WERI-Rb-1 (cell line): Measurements from ENCODE around the gene HERC4.
"Not testable (repeated sequence)": the region's sequence is repeated elsewhere in the genome, so short reads cannot be mapped to it uniquely, and the experiment has no call there.

Experiments used
- DNase-seq: peaks from one replicate; pipeline ENCODE4 v3.0.0-alpha.2; 2020
- H3K27ac ChIP-seq: fragments of 250-450 bp; sonication (Bioruptor Pico); 2 replicates; pipeline ENCODE4 v1.5.1; 2020; ENCODE audit warnings: mild to moderate bottlenecking, moderate library complexity
- H3K27me3 ChIP-seq: fragments of 250-450 bp; sonication (Bioruptor Pico); 2 replicates; pipeline ENCODE4 v1.5.1; 2021; ENCODE audit warnings: mild to moderate bottlenecking, low read depth, moderate library complexity; ENCODE audit not compliant: insufficient read depth, severe bottlenecking
- H3K36me3 ChIP-seq: fragments of 250-450 bp; sonication (Bioruptor Pico); 2 replicates; pipeline ENCODE4 v1.5.1; 2020; ENCODE audit warnings: mild to moderate bottlenecking, moderate library complexity
- H3K4me3 ChIP-seq: 2 replicates; pipeline ENCODE4 v1.5.1; 2011; ENCODE audit warnings: low read depth, mild to moderate bottlenecking, control low read depth, low read length
- H3K9me3 ChIP-seq: fragments of 250-450 bp; sonication (Bioruptor Pico); 2 replicates; pipeline ENCODE4 v1.5.1; 2021; ENCODE audit warnings: mild to moderate bottlenecking, moderate library complexity; ENCODE audit not compliant: severe bottlenecking
- TF ChIP-seq, protein P1 (sequence below): IDR thresholded peaks from 2 replicates; pipeline ENCODE4 v1.5.1; 2011; ENCODE audit warnings: low read depth, mild to moderate bottlenecking, control low read depth, inconsistent platforms, low read length

Gene HERC4

DNA sequence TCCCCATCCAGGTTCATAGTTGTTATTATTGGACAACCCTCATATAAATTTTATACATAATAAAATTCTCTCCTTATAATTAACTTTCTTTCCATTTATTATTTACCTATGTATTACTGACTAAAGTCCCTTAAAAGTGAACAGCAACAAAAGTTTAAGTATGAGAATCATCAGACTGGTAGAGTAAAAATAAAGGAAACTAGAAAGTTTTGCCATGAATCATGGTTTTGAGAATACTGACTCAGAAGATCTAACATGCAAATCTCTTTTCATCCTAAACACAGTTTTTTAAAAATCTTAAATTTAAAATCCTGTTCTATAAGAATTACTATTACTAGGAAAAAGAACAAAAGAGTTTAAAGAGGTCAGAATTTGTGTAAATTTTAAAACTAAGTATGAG is 32.1 kb downstream of the HERC4 start:
- H3K27me3 ChIP-seq = no peaks in the 10 kb centered on the region
- no peaks in the 10 kb centered on the region for H3K36me3 ChIP-seq
- no peak overlapping the region for H3K27ac ChIP-seq
- no peaks in the 10 kb centered on the region for H3K9me3 ChIP-seq
- DNase-seq = no peak
- TF ChIP-seq, protein P1, sequence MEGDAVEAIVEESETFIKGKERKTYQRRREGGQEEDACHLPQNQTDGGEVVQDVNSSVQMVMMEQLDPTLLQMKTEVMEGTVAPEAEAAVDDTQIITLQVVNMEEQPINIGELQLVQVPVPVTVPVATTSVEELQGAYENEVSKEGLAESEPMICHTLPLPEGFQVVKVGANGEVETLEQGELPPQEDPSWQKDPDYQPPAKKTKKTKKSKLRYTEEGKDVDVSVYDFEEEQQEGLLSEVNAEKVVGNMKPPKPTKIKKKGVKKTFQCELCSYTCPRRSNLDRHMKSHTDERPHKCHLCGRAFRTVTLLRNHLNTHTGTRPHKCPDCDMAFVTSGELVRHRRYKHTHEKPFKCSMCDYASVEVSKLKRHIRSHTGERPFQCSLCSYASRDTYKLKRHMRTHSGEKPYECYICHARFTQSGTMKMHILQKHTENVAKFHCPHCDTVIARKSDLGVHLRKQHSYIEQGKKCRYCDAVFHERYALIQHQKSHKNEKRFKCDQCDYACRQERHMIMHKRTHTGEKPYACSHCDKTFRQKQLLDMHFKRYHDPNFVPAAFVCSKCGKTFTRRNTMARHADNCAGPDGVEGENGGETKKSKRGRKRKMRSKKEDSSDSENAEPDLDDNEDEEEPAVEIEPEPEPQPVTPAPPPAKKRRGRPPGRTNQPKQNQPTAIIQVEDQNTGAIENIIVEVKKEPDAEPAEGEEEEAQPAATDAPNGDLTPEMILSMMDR = no peak
- H3K4me3 ChIP-seq = no peak overlapping the region

DNA sequence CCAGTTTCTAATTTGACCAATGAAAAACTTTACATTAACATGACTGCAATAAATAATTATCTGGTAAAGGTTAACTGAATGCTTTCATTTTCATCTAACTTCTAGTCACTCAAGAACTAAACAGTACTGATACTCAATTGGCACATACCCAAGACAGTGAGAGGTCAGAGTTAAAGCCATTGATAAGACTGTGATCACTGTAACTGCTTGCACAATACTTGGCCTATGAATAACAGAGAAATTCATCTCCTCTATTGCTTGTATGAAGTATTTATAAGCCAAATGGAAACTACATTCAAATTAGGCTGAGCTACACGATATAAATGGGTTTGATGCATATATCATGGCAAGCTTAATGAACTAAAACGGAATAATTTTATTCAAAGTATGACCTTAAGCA is 43.0 kb downstream of the HERC4 start:
- Histone ChIP-seq H3K4me3 (no peak overlapping the region), H3K9me3 (no peaks in the 10 kb centered on the region), H3K27me3 (no peaks in the 10 kb centered on the region), H3K36me3 (no peaks in the 10 kb centered on the region; the same call in 1 of the 2 replicates), H3K27ac (no peak overlapping the region)
- no peak for DNase-seq
- TF ChIP-seq, protein P1 = no peak

DNA sequence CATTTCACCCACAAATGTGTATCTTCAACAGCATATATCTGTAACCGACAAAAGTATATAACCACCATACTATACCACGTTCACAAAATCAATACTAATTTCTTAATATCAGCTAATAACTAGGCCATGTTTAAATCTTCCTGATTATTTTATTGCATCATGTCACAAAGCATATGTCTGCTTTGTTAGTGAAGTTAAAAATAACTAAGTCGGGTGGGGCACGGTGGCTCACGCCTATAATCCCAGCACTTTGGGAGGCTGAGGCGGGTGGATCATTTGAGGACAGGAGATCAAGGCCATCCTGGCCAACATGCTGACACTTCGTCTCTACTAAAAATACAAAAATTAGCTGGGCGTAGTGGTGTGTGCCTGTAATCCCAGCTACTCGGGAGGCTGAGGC is 47.7 kb downstream of the HERC4 start:
- Histone ChIP-seq H3K27me3 (no peaks in the 10 kb centered on the region), H3K9me3 (no peaks in the 10 kb centered on the region), H3K4me3 (no peak overlapping the region), H3K36me3 (no peaks in the 10 kb centered on the region; the same call in 1 of the 2 replicates), H3K27ac (no peak overlapping the region)
- peak; percentile 70 for DNase-seq
- TF ChIP-seq, protein P1 = no peak

DNA sequence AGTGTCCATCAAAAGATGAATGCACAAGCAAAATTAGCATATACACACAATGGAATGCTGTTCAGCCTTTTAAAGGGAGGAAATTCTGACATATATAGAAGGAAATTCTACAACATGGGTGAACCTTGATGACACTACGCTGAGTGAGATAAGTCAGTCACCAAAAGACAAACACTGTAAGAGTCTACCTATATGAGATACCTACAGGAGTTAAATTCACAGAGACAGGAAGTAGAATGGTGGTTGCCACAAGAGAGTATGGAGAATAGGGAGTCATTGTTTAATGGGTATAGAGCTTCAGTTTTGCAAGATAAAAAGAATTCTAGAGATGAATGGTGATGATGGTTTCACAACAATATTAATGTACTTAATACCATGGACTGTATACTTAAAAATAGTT is 51.8 kb downstream of the HERC4 start:
- TF ChIP-seq, protein P1 = no peak
- Histone ChIP-seq H3K9me3 (peaks cover 16% of the 10 kb centered on the region), H3K27me3 (no peaks in the 10 kb centered on the region), H3K27ac (no peak overlapping the region), H3K36me3 (no peaks in the 10 kb centered on the region; the same call in 1 of the 2 replicates), H3K4me3 (no peak overlapping the region)
- DNase-seq = no peak

DNA sequence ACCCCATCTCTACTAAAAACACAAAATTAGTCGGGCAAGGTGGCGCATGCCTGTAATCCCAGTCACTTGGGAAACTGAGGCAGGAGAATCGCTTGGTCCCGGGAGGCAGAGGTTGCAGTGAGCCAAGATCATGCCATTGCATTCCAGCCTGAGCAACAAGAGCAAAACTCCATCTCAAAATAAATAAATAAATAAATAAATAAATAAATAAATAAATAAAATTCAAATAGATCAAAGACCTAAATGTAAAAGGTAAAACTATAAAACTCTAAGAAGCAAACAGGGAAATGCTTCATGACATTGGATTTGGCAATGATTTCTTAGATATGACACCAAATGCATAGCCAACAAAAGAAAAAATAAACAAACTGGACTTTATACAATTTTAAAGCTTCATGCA is 52.8 kb downstream of the HERC4 start:
- not testable (repeated sequence) for H3K27me3 ChIP-seq, DNase-seq, H3K4me3 ChIP-seq, H3K36me3 ChIP-seq, H3K27ac ChIP-seq
- H3K9me3 ChIP-seq = peaks cover 16% of the 10 kb centered on the region

DNA sequence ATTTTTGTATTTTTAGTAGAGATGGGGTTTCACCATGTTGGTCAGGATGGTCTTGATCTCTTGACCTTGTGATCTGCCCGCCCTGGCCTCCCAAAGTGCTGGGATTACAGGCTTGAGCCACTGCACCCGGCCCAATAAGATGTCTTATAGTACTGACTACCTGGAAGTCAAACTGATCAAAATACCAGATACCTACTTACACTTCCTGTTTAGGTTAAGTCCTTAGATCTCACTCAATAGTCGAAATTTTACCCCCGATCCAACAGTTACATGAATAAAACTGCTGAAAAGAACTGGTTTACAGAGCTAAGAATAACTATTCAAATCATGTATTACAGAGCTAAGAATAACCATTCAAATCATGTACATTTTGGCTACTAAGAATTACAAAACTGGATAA is 58.6 kb downstream of the HERC4 start:
- peaks cover 15% of the 10 kb centered on the region for H3K9me3 ChIP-seq
- not testable (repeated sequence) for H3K27ac ChIP-seq, H3K36me3 ChIP-seq, DNase-seq, H3K27me3 ChIP-seq, H3K4me3 ChIP-seq

DNA sequence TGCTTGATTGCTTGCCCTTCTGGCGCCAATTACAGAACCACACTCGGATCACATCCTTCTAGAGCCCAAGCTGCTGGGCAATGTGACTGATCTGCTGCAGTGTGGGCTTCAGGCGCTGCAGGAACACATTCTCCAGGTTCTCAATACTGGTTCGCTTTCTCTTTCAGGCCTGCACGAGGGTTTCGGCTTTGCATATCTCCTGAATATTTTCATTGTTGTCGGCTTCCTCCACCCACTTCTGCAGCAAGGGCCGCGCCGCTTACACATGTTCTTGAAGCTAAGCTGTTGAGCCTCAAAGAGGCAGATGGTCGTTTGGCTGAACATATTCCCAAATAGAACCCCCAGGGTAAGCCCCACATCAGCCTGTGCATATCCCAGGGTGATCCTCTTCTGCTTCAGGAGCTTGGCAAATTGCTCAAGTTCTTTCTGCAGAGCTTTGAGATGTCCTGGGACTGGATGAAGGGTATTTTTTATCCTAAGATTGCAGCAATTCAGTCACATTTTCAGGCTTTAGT is 64.6 kb downstream of the HERC4 start:
- no peaks in the 10 kb centered on the region for H3K9me3 ChIP-seq
- H3K36me3 ChIP-seq = no peaks in the 10 kb centered on the region
- no peaks in the 10 kb centered on the region for H3K27me3 ChIP-seq
- peak; percentile 57 for DNase-seq
- H3K4me3 ChIP-seq = no peak overlapping the region
- TF ChIP-seq, protein P1 = no peak
- H3K27ac ChIP-seq = no peak overlapping the region
